ENCODE results near the gene FXYD1. TPM values are rescaled to one million over a fixed set of nuclear protein-coding genes. Genes with fewer than 3 reads are reported as not detected.

The FXYD1 gene
- total RNA-seq, 1 experiment from 2014 or later, result not detected

DNA sequence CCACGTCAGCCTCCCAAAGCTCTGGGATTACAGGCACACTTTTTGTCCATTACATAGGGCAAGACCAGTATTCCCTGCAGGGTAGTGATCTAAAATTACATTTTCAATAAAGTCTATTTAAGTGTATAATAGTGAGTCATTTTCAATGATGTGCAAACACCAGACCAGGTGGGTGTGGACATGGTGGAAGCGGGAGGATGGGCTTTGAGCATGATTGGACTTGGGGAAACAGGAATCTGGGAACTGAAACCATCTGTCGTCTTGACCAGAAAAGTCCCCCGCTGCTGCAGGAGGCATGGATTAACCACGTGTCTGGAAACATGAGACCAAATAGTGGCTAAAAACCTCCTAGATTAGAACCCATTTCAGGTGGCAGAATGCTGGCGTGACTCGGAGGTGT lies 18.1 kb upstream of the FXYD1 start:
- no TSS peak for BruUV-seq (replicated peaks)
- intact Hi-C loops (cut with micrococcal nuclease; ENCODE audit: unreplicated experiment), result no loop called here
- Histone ChIP-seq H3K4me3 (ENCODE audit: low read depth, low read length, poor library complexity, severe bottlenecking) (no peak overlapping the region), H3K9me3 (ENCODE audit: low read depth, low read length, poor library complexity, severe bottlenecking) (no peaks in the 10 kb centered on the region), H3K4me1 (ENCODE audit: insufficient read depth, low read length, poor library complexity, severe bottlenecking) (peaks cover 11% of the 10 kb centered on the region), H3K36me3 (ENCODE audit: insufficient read depth, low read length, poor library complexity, severe bottlenecking) (no peaks in the 10 kb centered on the region), H3K27me3 (replicated peaks; ENCODE audit: insufficient read depth, low read depth, low read length, poor library complexity) (no peaks in the 10 kb centered on the region), H3K27ac (ENCODE audit: low read depth, low read length, poor library complexity, severe bottlenecking) (no peak overlapping the region)
- DNase-seq (ENCODE audit: low spot score), result no peak
- ChIA-PET CTCF (no interaction called here), POLR2A (ENCODE audit: low non-redundant PET) (no interaction called here)
- TF ChIP-seq, protein P1, sequence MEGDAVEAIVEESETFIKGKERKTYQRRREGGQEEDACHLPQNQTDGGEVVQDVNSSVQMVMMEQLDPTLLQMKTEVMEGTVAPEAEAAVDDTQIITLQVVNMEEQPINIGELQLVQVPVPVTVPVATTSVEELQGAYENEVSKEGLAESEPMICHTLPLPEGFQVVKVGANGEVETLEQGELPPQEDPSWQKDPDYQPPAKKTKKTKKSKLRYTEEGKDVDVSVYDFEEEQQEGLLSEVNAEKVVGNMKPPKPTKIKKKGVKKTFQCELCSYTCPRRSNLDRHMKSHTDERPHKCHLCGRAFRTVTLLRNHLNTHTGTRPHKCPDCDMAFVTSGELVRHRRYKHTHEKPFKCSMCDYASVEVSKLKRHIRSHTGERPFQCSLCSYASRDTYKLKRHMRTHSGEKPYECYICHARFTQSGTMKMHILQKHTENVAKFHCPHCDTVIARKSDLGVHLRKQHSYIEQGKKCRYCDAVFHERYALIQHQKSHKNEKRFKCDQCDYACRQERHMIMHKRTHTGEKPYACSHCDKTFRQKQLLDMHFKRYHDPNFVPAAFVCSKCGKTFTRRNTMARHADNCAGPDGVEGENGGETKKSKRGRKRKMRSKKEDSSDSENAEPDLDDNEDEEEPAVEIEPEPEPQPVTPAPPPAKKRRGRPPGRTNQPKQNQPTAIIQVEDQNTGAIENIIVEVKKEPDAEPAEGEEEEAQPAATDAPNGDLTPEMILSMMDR (conservative IDR thresholded peaks at IDR 0.05; ENCODE audit: low read depth, low read length), result no peak
- TF ChIP-seq EZH2 (IDR thresholded peaks at IDR 0.05; ENCODE audit: borderline replicate concordance, low read depth, low read length, poor library complexity, severe bottlenecking), result no peak

DNA sequence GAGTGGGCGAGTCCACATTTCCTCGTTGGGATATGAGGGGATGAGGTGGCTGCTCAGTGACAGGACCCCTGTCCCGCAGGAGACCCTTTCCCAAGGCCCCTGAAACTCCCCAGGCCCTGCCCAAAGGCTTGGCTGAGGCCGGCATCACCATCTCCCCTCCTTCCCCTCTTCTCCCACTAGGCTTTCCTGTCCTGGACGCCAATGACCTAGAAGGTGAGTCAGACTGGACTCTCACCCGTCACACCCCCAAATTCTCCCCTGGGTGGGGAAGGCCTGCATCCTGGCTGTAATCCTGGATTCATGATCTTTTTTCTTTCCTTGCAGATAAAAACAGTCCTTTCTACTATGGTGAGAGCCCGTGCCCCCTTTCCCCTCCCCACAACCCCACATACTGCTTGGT lies 17.7 kb upstream of the FXYD1 start:
- POLR2A ChIA-PET (ENCODE audit: low non-redundant PET), result no interaction called here
- TF ChIP-seq, protein P1 (conservative IDR thresholded peaks at IDR 0.05; ENCODE audit: low read depth, low read length), result no peak
- no peak for TF ChIP-seq EZH2 (IDR thresholded peaks at IDR 0.05; ENCODE audit: borderline replicate concordance, low read depth, low read length, poor library complexity, severe bottlenecking)
- no peak for DNase-seq (ENCODE audit: low spot score)
- intact Hi-C loops (cut with micrococcal nuclease; ENCODE audit: unreplicated experiment), result no loop called here
- Histone ChIP-seq H3K36me3 (ENCODE audit: insufficient read depth, low read length, poor library complexity, severe bottlenecking) (no peaks in the 10 kb centered on the region), H3K4me3 (ENCODE audit: low read depth, low read length, poor library complexity, severe bottlenecking) (no peak overlapping the region), H3K27me3 (replicated peaks; ENCODE audit: insufficient read depth, low read depth, low read length, poor library complexity) (no peaks in the 10 kb centered on the region), H3K27ac (ENCODE audit: low read depth, low read length, poor library complexity, severe bottlenecking) (no peak overlapping the region), H3K4me1 (ENCODE audit: insufficient read depth, low read length, poor library complexity, severe bottlenecking) (peaks cover 11% of the 10 kb centered on the region), H3K9me3 (ENCODE audit: low read depth, low read length, poor library complexity, severe bottlenecking) (no peaks in the 10 kb centered on the region)
- BruUV-seq (replicated peaks), result no TSS peak
- CTCF ChIA-PET, result no interaction called here

DNA sequence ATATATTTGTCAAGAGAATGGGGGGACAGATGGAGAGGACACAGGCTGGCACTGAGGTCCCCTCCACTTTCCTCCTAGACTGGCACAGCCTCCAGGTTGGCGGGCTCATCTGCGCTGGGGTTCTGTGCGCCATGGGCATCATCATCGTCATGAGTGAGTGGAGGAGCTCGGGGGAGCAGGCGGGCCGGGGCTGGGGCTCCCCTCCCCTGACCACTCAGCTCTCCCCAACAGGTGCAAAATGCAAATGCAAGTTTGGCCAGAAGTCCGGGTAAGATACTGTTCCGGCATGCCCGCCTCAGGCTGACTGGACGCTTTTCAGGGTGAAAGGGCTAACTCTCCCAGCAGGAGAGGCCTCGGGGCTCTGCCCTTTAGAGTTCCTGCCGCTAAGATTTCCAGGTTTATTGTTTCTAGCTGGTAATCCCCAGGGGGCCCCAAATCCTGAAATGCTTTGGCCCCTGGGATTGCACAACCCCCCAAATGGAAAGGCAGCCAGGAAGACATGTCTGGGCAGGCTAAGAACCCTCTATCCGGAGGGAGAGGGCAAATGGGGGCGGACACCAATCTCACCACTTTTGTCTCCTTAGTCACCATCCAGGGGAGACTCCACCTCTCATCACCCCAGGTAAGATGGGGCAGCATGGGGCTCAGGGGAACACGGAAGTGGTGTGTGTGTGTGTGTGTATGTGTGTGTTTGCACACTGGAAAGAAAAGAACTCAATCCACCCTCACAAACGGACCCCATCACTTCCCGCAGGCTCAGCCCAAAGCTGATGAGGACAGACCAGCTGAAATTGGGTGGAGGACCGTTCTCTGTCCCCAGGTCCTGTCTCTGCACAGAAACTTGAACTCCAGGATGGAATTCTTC lies 15.7 kb upstream of the FXYD1 start:
- Histone ChIP-seq H3K36me3 (ENCODE audit: insufficient read depth, low read length, poor library complexity, severe bottlenecking) (no peaks in the 10 kb centered on the region), H3K9me3 (ENCODE audit: low read depth, low read length, poor library complexity, severe bottlenecking) (no peaks in the 10 kb centered on the region), H3K27me3 (replicated peaks; ENCODE audit: insufficient read depth, low read depth, low read length, poor library complexity) (no peaks in the 10 kb centered on the region), H3K4me3 (ENCODE audit: low read depth, low read length, poor library complexity, severe bottlenecking) (no peak overlapping the region), H3K27ac (ENCODE audit: low read depth, low read length, poor library complexity, severe bottlenecking) (no peak overlapping the region), H3K4me1 (ENCODE audit: insufficient read depth, low read length, poor library complexity, severe bottlenecking) (peaks cover 11% of the 10 kb centered on the region)
- intact Hi-C loops (cut with micrococcal nuclease; ENCODE audit: unreplicated experiment), result no loop called here
- POLR2A ChIA-PET (ENCODE audit: low non-redundant PET), result no interaction called here
- TF ChIP-seq, protein P1 (conservative IDR thresholded peaks at IDR 0.05; ENCODE audit: low read depth, low read length), result no peak
- no peak for TF ChIP-seq EZH2 (IDR thresholded peaks at IDR 0.05; ENCODE audit: borderline replicate concordance, low read depth, low read length, poor library complexity, severe bottlenecking)
- no peak for DNase-seq (ENCODE audit: low spot score)
- CTCF ChIA-PET, result no interaction called here
- BruUV-seq (replicated peaks), result no TSS peak

Measured in A673 (cell line).